Embryonic facial prominence (tissue), 1 donor: ENCODE data around the gene MKRN2.
"Not testable (repeated sequence)": the region's sequence is repeated elsewhere in the genome, so short reads cannot be mapped to it uniquely, and the experiment has no call there.

ENCODE experiments used
- DNase-seq: peaks from one replicate; pipeline ENCODE4 v3.0.0-alpha.2; 2016; ENCODE audit errors: extremely low spot score

The MKRN2 gene

GRCh38 chr3:12556690-12557472 lies at the start of gene MKRN2:
TSS of gene MKRN2 (plus strand) at chr3:12557087. CDS start at chr3:12557151, 64 bp downstream.
- peak; percentile 74 for DNase-seq

GRCh38 chr3:12507591-12508281 lies 49.2 kb upstream of the MKRN2 start:
- no peak for DNase-seq

- no peak for DNase-seq
Measured at GRCh38 chr3:12508291-12508700, 48.6 kb upstream of the MKRN2 start.

- DNase-seq: no peak
Measured at GRCh38 chr3:12509466-12509865, 47.4 kb upstream of the MKRN2 start.

- no peak for DNase-seq
Measured at GRCh38 chr3:12512534-12513118, 44.3 kb upstream of the MKRN2 start.

GRCh38 chr3:12513694-12514446 lies 43.0 kb upstream of the MKRN2 start:
- no peak for DNase-seq

- no peak for DNase-seq
Measured at GRCh38 chr3:12515631-12516030, 41.3 kb upstream of the MKRN2 start.

- no peak for DNase-seq
Measured at GRCh38 chr3:12516873-12517272, 40.0 kb upstream of the MKRN2 start.

- DNase-seq: no peak
Measured at GRCh38 chr3:12518261-12519028, 38.4 kb upstream of the MKRN2 start.

- no peak for DNase-seq
Measured at GRCh38 chr3:12521010-12521409, 35.9 kb upstream of the MKRN2 start.

GRCh38 chr3:12522721-12523120 lies 34.2 kb upstream of the MKRN2 start:
- no peak for DNase-seq

- DNase-seq: no peak
Measured at GRCh38 chr3:12527757-12528143, 29.1 kb upstream of the MKRN2 start.

GRCh38 chr3:12532182-12532581 lies 24.7 kb upstream of the MKRN2 start:
- no peak for DNase-seq

GRCh38 chr3:12536423-12536822 lies 20.5 kb upstream of the MKRN2 start:
- no peak for DNase-seq

- no peak for DNase-seq
Measured at GRCh38 chr3:12541625-12542024, 15.3 kb upstream of the MKRN2 start.

- DNase-seq: not testable (repeated sequence)
Measured at GRCh38 chr3:12543497-12543896, 13.4 kb upstream of the MKRN2 start.

- DNase-seq: no peak
Measured at GRCh38 chr3:12544652-12545472, 12.0 kb upstream of the MKRN2 start.

GRCh38 chr3:12545473-12545791 lies 11.5 kb upstream of the MKRN2 start, which contains the start of gene MKRN2OS:
TSS of gene MKRN2OS (minus strand) at chr3:12545499. CDS start at chr3:12545464, 35 bp downstream.
- no peak for DNase-seq

GRCh38 chr3:12549971-12550760 lies 6.7 kb upstream of the MKRN2 start:
- DNase-seq: no peak

- no peak for DNase-seq
Measured at GRCh38 chr3:12553921-12554391, 2.9 kb upstream of the MKRN2 start.
